ENCODE measurements around the gene THBS2. TPM values are rescaled to one million over a fixed set of nuclear protein-coding genes. Genes with fewer than 3 reads are reported as not detected.

Gene THBS2
- total RNA-seq, 1 donor: 519 TPM

DNA sequence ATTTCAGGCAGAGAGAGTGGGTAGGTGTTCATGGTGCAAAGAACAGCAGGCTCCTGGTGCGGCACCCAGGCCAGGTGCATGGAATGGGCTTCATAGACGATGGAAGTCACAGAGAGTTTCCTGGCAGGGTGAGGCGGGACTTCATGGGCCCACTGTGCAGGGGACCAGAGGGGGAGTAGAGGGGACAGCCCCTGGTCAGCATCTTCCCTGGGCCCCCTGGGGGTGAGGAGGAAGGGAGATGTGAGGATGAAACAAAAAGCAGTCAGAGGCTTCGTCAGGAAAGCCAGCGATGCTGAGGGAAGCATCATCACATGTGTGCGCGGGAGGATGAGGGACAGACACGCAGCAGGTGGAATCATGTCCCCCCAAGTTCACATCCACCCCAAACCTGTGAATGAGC is 2.4 kb upstream of the THBS2 start:
- TF ChIP-seq, protein P1, sequence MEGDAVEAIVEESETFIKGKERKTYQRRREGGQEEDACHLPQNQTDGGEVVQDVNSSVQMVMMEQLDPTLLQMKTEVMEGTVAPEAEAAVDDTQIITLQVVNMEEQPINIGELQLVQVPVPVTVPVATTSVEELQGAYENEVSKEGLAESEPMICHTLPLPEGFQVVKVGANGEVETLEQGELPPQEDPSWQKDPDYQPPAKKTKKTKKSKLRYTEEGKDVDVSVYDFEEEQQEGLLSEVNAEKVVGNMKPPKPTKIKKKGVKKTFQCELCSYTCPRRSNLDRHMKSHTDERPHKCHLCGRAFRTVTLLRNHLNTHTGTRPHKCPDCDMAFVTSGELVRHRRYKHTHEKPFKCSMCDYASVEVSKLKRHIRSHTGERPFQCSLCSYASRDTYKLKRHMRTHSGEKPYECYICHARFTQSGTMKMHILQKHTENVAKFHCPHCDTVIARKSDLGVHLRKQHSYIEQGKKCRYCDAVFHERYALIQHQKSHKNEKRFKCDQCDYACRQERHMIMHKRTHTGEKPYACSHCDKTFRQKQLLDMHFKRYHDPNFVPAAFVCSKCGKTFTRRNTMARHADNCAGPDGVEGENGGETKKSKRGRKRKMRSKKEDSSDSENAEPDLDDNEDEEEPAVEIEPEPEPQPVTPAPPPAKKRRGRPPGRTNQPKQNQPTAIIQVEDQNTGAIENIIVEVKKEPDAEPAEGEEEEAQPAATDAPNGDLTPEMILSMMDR (IDR thresholded peaks at IDR 0.05; ENCODE audit: insufficient read depth, low read length): no peak

DNA sequence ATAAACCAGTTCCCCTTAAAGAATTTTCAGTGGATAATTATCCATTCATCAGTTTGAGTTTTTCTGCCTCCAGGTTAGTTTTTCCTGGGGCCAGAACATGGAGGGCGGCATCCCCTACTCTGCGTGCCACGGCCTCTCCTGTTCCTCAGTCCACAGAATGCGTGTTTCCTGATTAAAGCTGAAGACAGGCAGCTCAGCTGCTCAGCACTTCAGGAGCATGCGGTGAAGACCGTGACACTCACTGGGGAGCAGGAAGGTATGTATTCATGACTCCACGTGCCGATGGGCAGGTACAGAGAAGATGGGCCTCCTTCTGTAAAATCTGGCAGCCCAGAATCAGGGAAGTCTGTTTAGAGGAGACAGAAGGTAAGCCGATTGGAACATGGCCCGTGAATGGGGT is 2.0 kb upstream of the THBS2 start:
- TF ChIP-seq, protein P1 (IDR thresholded peaks at IDR 0.05; ENCODE audit: insufficient read depth, low read length): no peak

More for the DNA sequence above, 2.4 kb upstream of the THBS2 start:
- H3K4me3 ChIP-seq (ENCODE audit: low read depth, low read length): no peak overlapping the region
- DNase-seq (ENCODE audit: low read depth): no peak

DNA sequence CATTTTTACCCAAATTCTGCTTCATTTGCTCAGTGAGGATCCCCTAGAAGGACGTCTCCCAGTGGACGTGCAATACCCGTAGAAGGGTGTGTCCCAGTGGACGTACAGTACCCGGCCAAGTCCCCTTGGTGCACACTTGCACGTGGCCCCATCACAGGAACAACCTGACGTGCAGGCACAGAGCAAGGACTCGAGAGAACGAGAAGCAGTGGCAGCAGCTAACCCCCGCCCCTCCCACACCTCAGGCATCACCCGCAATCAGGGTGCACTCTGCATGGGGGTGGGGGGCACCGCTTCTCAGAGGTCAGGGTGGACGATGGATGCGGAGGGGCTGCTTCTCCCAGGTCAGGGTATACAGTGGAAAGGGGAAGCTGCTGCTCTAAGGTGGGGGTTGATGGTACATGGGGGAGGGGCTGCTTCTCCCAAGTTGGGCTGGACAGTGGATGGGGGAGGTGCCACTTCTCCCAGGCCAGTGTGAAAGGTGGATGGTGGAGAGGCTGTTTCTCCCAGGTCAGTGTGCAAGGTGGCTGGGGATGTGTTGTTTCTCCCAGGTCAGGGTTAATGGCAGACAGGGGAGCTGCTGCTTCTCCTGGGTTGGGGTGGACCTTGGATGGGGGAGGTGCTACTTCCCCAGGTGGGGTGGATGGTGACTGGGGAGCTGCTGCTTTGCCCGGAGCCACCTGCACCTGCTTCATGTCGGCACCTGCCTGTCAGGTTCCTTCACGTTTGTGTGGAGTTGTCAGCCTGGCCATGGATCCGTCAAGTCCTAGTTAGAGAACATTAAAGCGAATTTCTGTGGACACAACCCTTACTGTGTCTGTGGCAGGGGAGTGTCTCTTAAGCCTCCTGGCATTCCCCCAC is 1.0 kb upstream of the THBS2 start:
- H3K4me3 ChIP-seq (ENCODE audit: low read depth, low read length): peak overlapping the region; percentile 1
- TF ChIP-seq, protein P1 (IDR thresholded peaks at IDR 0.05; ENCODE audit: insufficient read depth, low read length): no peak
- no peak for DNase-seq (ENCODE audit: low read depth)

More for the DNA sequence above, 2.0 kb upstream of the THBS2 start:
- H3K4me3 ChIP-seq (ENCODE audit: low read depth, low read length): no peak overlapping the region
- DNase-seq (ENCODE audit: low read depth): no peak

DNA sequence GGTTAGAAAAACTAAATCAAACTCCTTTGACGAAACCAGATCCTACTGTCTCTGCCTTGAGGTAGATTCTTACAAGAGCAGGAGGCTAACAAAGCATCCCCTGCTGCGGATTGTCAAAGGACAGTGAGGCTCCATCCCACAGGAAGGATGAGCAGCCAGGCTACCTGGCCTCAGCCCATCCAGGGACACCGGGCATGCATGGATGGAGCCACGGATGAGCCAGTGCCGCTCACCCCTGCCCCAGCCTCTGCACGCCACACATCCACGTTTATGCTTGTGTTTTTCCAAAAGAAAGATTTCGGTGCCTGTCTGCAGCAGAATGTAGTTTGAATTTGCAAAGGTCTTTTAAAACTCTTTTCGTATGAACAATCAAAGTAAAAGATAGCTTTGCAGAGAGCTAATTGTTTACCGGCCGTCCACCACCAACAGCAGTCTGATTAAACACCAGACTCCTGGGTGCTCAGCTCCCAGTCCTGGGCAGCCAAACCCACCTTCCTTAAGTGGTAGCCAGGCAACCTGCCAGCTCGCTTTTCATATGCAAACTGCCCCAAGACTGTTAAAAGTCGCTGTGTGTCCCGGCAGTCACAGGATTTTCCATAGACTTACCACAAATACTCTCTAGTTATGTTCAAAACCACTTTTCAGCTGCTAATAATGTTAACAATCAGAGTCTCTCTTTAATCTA is 999 bp downstream of the THBS2 start:
- TF ChIP-seq, protein P1 (IDR thresholded peaks at IDR 0.05; ENCODE audit: insufficient read depth, low read length): no peak
- peak overlapping the region; percentile 100 for H3K4me3 ChIP-seq (ENCODE audit: low read depth, low read length)
- peak; percentile 69 for DNase-seq (ENCODE audit: low read depth)

DNA sequence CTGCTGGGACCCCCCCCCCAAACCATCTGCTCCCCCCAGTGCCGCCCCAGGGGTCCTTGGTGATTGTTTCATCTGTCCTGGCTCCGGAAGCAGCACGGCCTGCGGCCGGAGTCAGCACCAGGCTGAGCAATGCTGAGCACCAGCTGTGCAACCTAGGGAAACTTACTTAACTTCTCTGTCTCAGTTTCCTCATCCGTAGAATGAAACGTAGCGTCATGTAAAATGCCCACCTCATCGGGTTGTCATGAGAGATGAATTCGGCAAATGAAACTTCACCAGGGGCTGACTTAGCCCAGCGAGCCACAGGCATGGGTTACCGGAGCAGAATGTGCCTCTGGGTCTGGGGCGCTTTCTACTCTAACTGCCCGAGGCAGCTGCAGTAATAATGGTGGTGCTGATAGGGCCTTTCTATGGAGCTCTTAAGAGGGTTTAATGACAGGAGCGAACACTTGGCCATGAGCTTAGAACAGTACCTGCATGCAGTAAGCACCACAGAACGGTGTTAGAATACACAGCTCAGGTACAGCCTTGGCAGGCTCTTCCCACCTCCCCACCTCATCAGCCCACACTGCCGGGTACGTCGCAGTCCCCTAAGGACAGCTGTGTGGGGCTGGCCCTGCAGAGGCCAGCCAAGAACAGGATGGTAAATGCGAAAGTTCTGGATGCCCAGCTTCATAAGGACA is 1.7 kb downstream of the THBS2 start:
- peak overlapping the region; percentile 100 for H3K4me3 ChIP-seq (ENCODE audit: low read depth, low read length)
- no peak for DNase-seq (ENCODE audit: low read depth)
- TF ChIP-seq, protein P1 (IDR thresholded peaks at IDR 0.05; ENCODE audit: insufficient read depth, low read length): no peak

DNA sequence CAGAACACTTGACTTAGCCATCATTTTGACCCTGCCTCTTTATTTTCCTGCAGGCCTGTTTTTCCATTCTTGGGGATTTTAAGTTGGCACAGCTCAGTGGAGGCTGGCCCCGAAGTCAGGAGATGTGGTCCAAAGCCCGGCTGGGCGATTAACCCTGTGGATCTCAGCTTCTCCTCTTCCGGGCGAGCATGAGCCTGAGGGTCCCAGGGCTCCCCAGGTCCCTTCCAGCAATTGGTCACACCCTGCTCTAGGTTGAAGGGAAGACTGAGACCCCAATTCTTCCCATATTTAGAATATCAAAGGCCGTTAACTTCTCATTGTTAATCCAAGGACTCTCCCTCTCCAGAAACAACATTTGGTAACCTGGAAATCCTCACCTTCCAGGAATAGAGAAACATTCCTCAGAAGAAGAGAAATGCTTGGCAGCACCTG is 2.3 kb downstream of the THBS2 start:
- DNase-seq (ENCODE audit: low read depth): no peak
- H3K4me3 ChIP-seq (ENCODE audit: low read depth, low read length): peak overlapping the region; percentile 100
- TF ChIP-seq, protein P1 (IDR thresholded peaks at IDR 0.05; ENCODE audit: insufficient read depth, low read length): no peak
